Mesenchymal stem cell (in vitro differentiated cells and primary cell): ENCODE results near the gene SCO1.
A peak's percentile ranks its signal among the peaks of the same experiment; 100 is the strongest.

ENCODE experiments used
- DNase-seq: peaks from one replicate; pipeline ENCODE4 v3.0.0-alpha.2; 2013
- H2AFZ ChIP-seq: one replicate; pipeline ENCODE4 v1.6.1; 2013; ENCODE audit warnings: low read depth, mild to moderate bottlenecking, control low read depth, inconsistent platforms, low read length, moderate library complexity
- H2AK5ac ChIP-seq: 2 replicates; pipeline ENCODE4 v1.6.1; 2013; ENCODE audit warnings: low read length, moderate library complexity, mild to moderate bottlenecking, inconsistent platforms; ENCODE audit not compliant: severe bottlenecking
- H2BK120ac ChIP-seq: one replicate; pipeline ENCODE4 v1.6.1; 2013; ENCODE audit warnings: low read depth, mild to moderate bottlenecking, inconsistent platforms, low read length, moderate library complexity
- H2BK12ac ChIP-seq, 2 experiments: one replicate each; pipeline ENCODE4 v1.6.1; 2013; ENCODE audit warnings: inconsistent platforms in 2 of 2, low read length in 2 of 2, mild to moderate bottlenecking in 2 of 2, moderate library complexity in 2 of 2, control low read depth in 1 of 2
- H2BK15ac ChIP-seq: one replicate; pipeline ENCODE4 v1.6.1; 2013; ENCODE audit warnings: mild to moderate bottlenecking, low read depth, inconsistent platforms; ENCODE audit not compliant: poor library complexity, severe bottlenecking
- H2BK5ac ChIP-seq: 2 replicates; pipeline ENCODE4 v1.6.1; 2013; ENCODE audit warnings: low read depth, mild to moderate bottlenecking, low read length, control low read depth, inconsistent platforms; ENCODE audit not compliant: poor library complexity, severe bottlenecking
- H3K14ac ChIP-seq, 2 experiments: one replicate each; pipeline ENCODE4 v1.6.1; 2013; ENCODE audit warnings: inconsistent platforms in 2 of 2, low read length in 2 of 2, control low read depth in 1 of 2, mild to moderate bottlenecking in 1 of 2, moderate library complexity in 1 of 2
- H3K18ac ChIP-seq, 2 experiments: one replicate each; pipeline ENCODE4 v1.6.1; 2013; ENCODE audit warnings: inconsistent platforms in 2 of 2, low read length in 2 of 2, control low read depth in 1 of 2, low read depth in 1 of 2, mild to moderate bottlenecking in 1 of 2
- H3K23ac ChIP-seq, 2 experiments: one replicate each; pipeline ENCODE4 v1.6.1; 2013; ENCODE audit warnings: inconsistent platforms in 2 of 2, low read length in 2 of 2, mild to moderate bottlenecking in 2 of 2, moderate library complexity in 2 of 2, control low read depth in 1 of 2
- H3K27ac ChIP-seq: 2 replicates; pipeline ENCODE4 v1.5.1; 2013; ENCODE audit warnings: mild to moderate bottlenecking, moderate library complexity, low read length, control low read depth, inconsistent platforms; ENCODE audit not compliant: poor library complexity, severe bottlenecking
- H3K27me3 ChIP-seq, 2 experiments: 2 replicates each; pipeline versions ENCODE4 v1.6.1 to v1.7.0; 2013; ENCODE audit warnings: low read length in 2 of 2, mild to moderate bottlenecking in 2 of 2, moderate library complexity in 2 of 2, control low read depth in 1 of 2, inconsistent platforms in 1 of 2; ENCODE audit not compliant: control insufficient read depth in 1 of 2, insufficient read depth in 1 of 2
- H3K36me3 ChIP-seq, 2 experiments: 2 replicates each; pipeline versions ENCODE4 v1.6.1 to v1.7.0; 2013; ENCODE audit warnings: low read length in 2 of 2, control low read depth in 1 of 2, inconsistent platforms in 1 of 2, low read depth in 1 of 2, mild to moderate bottlenecking in 1 of 2; ENCODE audit not compliant: insufficient read depth in 2 of 2, control insufficient read depth in 1 of 2
- H3K4ac ChIP-seq, 2 experiments: one replicate each; pipeline ENCODE4 v1.6.1; 2013; ENCODE audit warnings: inconsistent platforms in 2 of 2, low read length in 2 of 2, mild to moderate bottlenecking in 2 of 2, moderate library complexity in 2 of 2, control low read depth in 1 of 2, low read depth in 1 of 2
- H3K4me1 ChIP-seq: 2 replicates; pipeline ENCODE4 v1.6.1; 2013; ENCODE audit warnings: low read depth, low read length, control low read depth; ENCODE audit not compliant: control insufficient read depth, insufficient read depth
- H3K4me2 ChIP-seq: 2 replicates; pipeline ENCODE4 v1.6.1; 2013; ENCODE audit warnings: low read length, mild to moderate bottlenecking, inconsistent platforms; ENCODE audit not compliant: poor library complexity, severe bottlenecking
- H3K4me3 ChIP-seq, 2 experiments: 2 replicates each; pipeline versions ENCODE4 v1.5.1 to v1.7.0; 2013; ENCODE audit warnings: low read length in 2 of 2, mild to moderate bottlenecking in 2 of 2, control low read depth in 1 of 2, low read depth in 1 of 2; ENCODE audit not compliant: insufficient read depth in 1 of 2
- H3K79me1 ChIP-seq: replicated peaks from 2 replicates; pipeline ENCODE4 v1.6.1; 2013; ENCODE audit warnings: mild to moderate bottlenecking, control low read depth, low read length, inconsistent platforms; ENCODE audit not compliant: poor library complexity, severe bottlenecking
- H3K9ac ChIP-seq: 2 replicates; pipeline ENCODE4 v1.7.0; 2013; ENCODE audit warnings: mild to moderate bottlenecking, low read length, moderate library complexity
- H3K9me3 ChIP-seq: 2 replicates; pipeline ENCODE4 v1.7.0; 2013; ENCODE audit warnings: mild to moderate bottlenecking, low read length; ENCODE audit not compliant: control insufficient read depth
- H4K8ac ChIP-seq: one replicate; pipeline ENCODE4 v1.6.1; 2013; ENCODE audit warnings: inconsistent platforms, mild to moderate bottlenecking, low read length, moderate library complexity
- H4K91ac ChIP-seq: one replicate; pipeline ENCODE4 v1.6.1; 2013; ENCODE audit warnings: mild to moderate bottlenecking, low read length, inconsistent platforms
- WGBS: methylation state at CpG from one replicate; pipeline ENCODE4 v1.1.7; 2013; ENCODE audit warnings: mixed read lengths; 5-methylcytosine and 5-hydroxymethylcytosine counted together

Gene SCO1

DNA sequence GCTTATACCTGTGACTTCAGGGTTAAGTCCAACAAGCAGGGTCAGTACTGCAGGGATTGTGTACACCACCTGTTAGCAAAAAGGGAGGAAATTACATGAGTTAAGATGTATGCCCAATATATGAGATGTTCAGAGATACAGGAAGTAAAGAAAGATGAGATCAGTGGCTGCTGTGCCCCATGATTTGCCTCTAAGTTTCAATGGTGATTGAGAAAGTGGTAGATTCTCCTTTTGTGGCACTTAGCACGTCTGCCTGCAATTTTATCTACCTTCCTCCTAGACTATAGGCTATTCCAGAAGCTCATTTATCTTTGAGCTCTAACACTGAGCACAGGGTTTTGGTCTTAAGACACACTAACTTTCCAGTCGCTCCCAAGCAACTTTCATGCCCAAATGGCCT lies 28.9 kb upstream of the SCO1 start:
- H3K36me3 ChIP-seq, result peaks cover 0 to 38% of the 10 kb centered on the region in 2 experiments
- H4K91ac ChIP-seq, result no peak overlapping the region
- peaks cover 6% of the 10 kb centered on the region for H3K4me1 ChIP-seq
- H2BK12ac ChIP-seq, result no peak overlapping the region
- no peak overlapping the region for H2BK120ac ChIP-seq
- H3K4me2 ChIP-seq, result no peak overlapping the region
- H2AK5ac ChIP-seq, result no peak overlapping the region
- no peak overlapping the region for H2BK5ac ChIP-seq
- no peak for DNase-seq
- H3K27me3 ChIP-seq, result no peaks in the 10 kb centered on the region
- no peaks in the 10 kb centered on the region for H3K79me1 ChIP-seq
- no peak overlapping the region for H3K14ac ChIP-seq
- H3K4ac ChIP-seq, result no peak overlapping the region
- H3K9me3 ChIP-seq, result no peaks in the 10 kb centered on the region
- H3K27ac ChIP-seq, result no peak overlapping the region
- WGBS, result 62% methylated on average over 2 of the region's 2 CpGs
- H3K18ac ChIP-seq, result no peak overlapping the region
- H3K4me3 ChIP-seq, result no peak overlapping the region
- no peak overlapping the region for H2AFZ ChIP-seq
- no peak overlapping the region for H4K8ac ChIP-seq
- H3K9ac ChIP-seq, result no peak overlapping the region
- no peak overlapping the region for H3K23ac ChIP-seq
- H2BK15ac ChIP-seq, result no peak overlapping the region

DNA sequence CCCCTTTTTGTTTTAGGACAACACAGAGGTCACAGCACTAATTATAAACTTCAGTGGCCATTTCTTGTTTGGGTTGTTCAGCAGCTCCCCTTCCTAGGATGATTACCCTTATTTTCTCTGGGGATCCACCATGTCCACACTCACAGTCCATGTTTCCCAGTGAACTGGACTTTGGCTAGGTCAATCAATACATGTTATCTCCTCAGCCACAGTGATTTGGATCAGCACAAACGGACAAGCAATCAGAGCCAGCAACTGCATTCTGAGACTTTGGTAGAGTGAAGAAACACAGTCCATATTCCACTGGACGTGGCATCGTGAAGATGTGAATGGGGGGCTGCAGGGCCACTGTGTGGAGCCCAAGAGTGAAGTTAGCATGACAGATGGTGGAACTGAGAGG lies 27.9 kb upstream of the SCO1 start:
- no peak overlapping the region for H2BK5ac ChIP-seq
- H3K79me1 ChIP-seq, result no peaks in the 10 kb centered on the region

DNA sequence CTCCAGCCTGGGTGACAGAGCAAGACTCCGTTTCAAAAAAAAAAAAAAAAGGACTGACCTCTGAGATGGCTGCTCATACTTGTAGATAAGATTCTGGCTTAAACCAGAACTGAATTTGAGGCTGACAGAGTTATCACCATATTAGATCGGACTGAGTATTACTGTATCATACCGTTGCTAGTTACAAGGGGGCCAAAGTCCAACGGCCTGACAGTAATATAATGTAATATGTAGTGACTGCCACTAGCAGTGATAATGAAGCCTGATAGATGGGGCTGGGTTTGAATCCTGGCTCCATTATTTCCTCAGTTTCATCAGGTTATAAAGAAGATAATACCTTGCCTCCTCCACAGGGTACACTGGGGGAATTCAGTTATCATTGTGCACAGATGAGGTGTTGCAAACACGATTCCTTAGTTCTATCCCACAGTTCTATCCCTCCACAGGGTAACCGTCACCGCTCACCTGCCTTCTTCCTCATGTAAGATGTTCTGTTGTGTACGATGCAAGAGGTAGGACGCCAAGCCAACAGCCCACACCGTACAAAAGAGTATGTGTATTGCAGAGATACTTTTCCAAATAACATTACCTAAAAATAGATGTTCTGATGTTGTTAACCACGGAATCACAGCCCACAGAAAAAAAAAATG lies 27.3 kb upstream of the SCO1 start:
- H3K14ac ChIP-seq, result no peak overlapping the region
- peaks cover 0 to 43% of the 10 kb centered on the region in 2 experiments for H3K36me3 ChIP-seq
- no peak overlapping the region for H2BK12ac ChIP-seq
- no peak overlapping the region for H2AK5ac ChIP-seq
- H3K4ac ChIP-seq, result no peak overlapping the region
- DNase-seq, result no peak
- peak overlapping the region; percentile 39 for H4K91ac ChIP-seq
- 95% methylated on average over 6 of the region's 11 CpGs for WGBS
- H3K79me1 ChIP-seq, result no peaks in the 10 kb centered on the region
- H3K27ac ChIP-seq, result no peak overlapping the region
- H4K8ac ChIP-seq, result no peak overlapping the region
- H3K18ac ChIP-seq, result no peak overlapping the region
- no peaks in the 10 kb centered on the region for H3K27me3 ChIP-seq
- no peak overlapping the region for H2BK5ac ChIP-seq
- peaks cover 4% of the 10 kb centered on the region for H3K4me1 ChIP-seq
- no peak overlapping the region for H2BK120ac ChIP-seq
- no peak overlapping the region for H3K23ac ChIP-seq
- no peak overlapping the region for H3K4me2 ChIP-seq
- H2BK15ac ChIP-seq, result no peak overlapping the region
- no peak overlapping the region for H2AFZ ChIP-seq
- H3K9me3 ChIP-seq, result no peaks in the 10 kb centered on the region
- no peak overlapping the region for H3K9ac ChIP-seq
- H3K4me3 ChIP-seq, result no peak overlapping the region

More for the DNA sequence above, 27.9 kb upstream of the SCO1 start:
- Histone ChIP-seq H2BK12ac (no peak overlapping the region), H3K9ac (no peak overlapping the region), H3K23ac (no peak overlapping the region), H2BK120ac (no peak overlapping the region), H3K4me3 (no peak overlapping the region), H3K9me3 (no peaks in the 10 kb centered on the region), H3K14ac (no peak overlapping the region), H4K8ac (no peak overlapping the region), H2AK5ac (no peak overlapping the region), H3K18ac (no peak overlapping the region), H2BK15ac (no peak overlapping the region), H3K4ac (no peak overlapping the region), H3K4me1 (peaks cover 6% of the 10 kb centered on the region), H3K36me3 (peaks cover 0 to 43% of the 10 kb centered on the region in 2 experiments), H3K27ac (no peak overlapping the region), H4K91ac (no peak overlapping the region), H2AFZ (no peak overlapping the region), H3K4me2 (no peak overlapping the region), H3K27me3 (no peaks in the 10 kb centered on the region)
- WGBS, result 94% methylated on average over 2 of the region's 3 CpGs
- DNase-seq, result no peak

DNA sequence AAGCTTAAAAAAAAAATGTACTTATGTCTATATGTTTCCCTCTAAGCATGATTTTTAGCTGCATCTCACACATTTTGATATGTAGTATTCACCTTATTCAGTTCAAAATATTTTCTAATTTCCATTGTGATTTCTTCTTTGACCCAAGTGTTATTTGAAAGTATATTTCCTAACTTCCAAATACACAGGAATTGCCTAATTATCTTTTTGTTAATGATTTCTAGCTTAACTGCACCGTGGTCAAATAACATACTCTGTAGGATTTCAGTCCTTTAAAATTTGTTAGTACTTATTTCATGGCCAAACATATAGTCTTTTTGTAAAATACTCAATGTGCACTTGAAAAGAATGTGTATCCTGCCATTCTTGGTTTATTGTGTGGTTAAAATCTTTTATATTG lies 21.2 kb upstream of the SCO1 start:
- H2AFZ ChIP-seq, result no peak overlapping the region

More for the DNA sequence above, 21.2 kb upstream of the SCO1 start:
- no peak overlapping the region for H3K4me2 ChIP-seq
- H3K4ac ChIP-seq, result no peak overlapping the region
- H3K4me3 ChIP-seq, result no peak overlapping the region
- H2AK5ac ChIP-seq, result no peak overlapping the region
- no peaks in the 10 kb centered on the region for H3K79me1 ChIP-seq
- H3K18ac ChIP-seq, result no peak overlapping the region
- H2BK15ac ChIP-seq, result no peak overlapping the region
- no peaks in the 10 kb centered on the region for H3K4me1 ChIP-seq
- no peak overlapping the region for H3K14ac ChIP-seq
- H2BK5ac ChIP-seq, result no peak overlapping the region
- H4K8ac ChIP-seq, result no peak overlapping the region
- H3K36me3 ChIP-seq, result peaks cover 0 to 16% of the 10 kb centered on the region in 2 experiments
- H4K91ac ChIP-seq, result no peak overlapping the region
- DNase-seq, result no peak
- H2BK12ac ChIP-seq, result no peak overlapping the region
- H3K27ac ChIP-seq, result no peak overlapping the region
- H3K23ac ChIP-seq, result no peak overlapping the region
- no CpG with 5 or more reads among the region's 1 CpG for WGBS
- H3K9me3 ChIP-seq, result no peaks in the 10 kb centered on the region
- H3K9ac ChIP-seq, result no peak overlapping the region
- no peaks in the 10 kb centered on the region for H3K27me3 ChIP-seq
- H2BK120ac ChIP-seq, result no peak overlapping the region
